ENCODE data around the gene CATSPERE. TPM values are rescaled to one million over a fixed set of nuclear protein-coding genes. Genes with fewer than 3 reads are reported as not detected.

CATSPERE gene
- total RNA-seq, 2 experiments from 2014 or later, result 0.17 TPM

DNA sequence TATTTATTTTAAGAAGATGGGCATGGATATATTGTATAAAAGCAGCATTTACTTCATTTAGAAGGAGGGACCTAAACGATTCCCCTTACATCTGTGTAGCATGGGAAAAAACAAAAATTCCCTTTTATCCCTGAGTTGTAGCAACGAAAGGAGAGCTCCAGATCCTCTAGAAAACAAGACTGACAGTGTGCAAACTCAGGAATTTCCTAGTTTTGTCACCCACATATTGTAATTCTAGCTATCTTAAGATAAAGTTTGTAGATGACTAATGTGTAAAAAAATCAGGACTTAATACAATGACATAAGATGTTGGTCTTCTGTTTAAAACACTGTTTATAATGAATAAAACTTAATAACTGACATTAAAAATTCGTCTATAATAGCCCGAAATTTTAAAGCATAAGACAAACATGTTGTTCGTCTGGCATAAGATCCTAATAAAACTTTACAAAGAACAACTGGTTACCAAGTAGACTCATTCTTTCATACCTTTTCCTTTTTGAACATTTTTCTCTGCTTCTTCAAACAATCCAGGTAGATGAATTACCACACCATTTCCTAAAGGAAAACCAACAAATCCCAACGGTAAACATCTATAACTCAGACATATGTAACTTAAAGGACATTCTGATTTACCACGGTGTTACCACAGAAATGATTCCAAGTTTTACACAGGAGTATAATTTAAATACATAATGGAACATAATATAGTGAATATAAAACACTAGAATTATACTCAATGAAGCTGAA, 24.6 kb upstream of the CATSPERE start:
- Mint-ChIP-seq H3K4me1 (ENCODE audit: low read depth) (peaks cover 47% of the 10 kb centered on the region), H3K27me3 (ENCODE audit: low read depth) (no peaks in the 10 kb centered on the region), H3K36me3 (ENCODE audit: low read depth) (peaks cover 26% of the 10 kb centered on the region), H3K4me3 (no peak overlapping the region), H3K9me3 (no peaks in the 10 kb centered on the region), H3K27ac (peak overlapping the region; percentile 87)
- no peak for DNase-seq
- intact Hi-C loops (cut with micrococcal nuclease), result no loop called here
- CTCF ChIA-PET, result interaction anchor here (0.6 kb wide), 1 partner anchor 19 kb away, joined by 3 read pairs; no protein-coding TSS in a partner anchor

DNA sequence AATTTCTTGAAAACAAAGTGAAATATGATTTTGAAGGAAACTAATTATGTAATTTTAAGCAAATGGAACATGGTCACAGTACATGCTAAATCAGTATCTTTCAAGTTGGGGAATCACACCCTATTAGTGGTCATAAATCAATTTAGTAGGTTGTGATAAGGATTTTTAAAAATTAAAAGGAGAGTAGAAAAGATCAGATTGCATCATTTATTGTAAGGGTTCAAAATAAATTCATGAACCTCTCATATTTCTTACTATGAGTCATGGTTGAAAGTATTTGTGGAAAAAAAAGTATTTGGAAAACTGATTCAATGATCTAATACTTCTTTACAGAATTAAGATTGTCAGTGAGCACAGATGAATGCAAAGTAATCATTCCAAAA, 24.0 kb upstream of the CATSPERE start:
- Mint-ChIP-seq H3K4me1 (ENCODE audit: low read depth) (peaks cover 47% of the 10 kb centered on the region), H3K36me3 (ENCODE audit: low read depth) (peaks cover 26% of the 10 kb centered on the region), H3K27ac (no peak overlapping the region), H3K4me3 (no peak overlapping the region), H3K27me3 (ENCODE audit: low read depth) (no peaks in the 10 kb centered on the region), H3K9me3 (no peaks in the 10 kb centered on the region)
- intact Hi-C loops (cut with micrococcal nuclease), result no loop called here
- DNase-seq, result no peak
- CTCF ChIA-PET, result no interaction called here

DNA sequence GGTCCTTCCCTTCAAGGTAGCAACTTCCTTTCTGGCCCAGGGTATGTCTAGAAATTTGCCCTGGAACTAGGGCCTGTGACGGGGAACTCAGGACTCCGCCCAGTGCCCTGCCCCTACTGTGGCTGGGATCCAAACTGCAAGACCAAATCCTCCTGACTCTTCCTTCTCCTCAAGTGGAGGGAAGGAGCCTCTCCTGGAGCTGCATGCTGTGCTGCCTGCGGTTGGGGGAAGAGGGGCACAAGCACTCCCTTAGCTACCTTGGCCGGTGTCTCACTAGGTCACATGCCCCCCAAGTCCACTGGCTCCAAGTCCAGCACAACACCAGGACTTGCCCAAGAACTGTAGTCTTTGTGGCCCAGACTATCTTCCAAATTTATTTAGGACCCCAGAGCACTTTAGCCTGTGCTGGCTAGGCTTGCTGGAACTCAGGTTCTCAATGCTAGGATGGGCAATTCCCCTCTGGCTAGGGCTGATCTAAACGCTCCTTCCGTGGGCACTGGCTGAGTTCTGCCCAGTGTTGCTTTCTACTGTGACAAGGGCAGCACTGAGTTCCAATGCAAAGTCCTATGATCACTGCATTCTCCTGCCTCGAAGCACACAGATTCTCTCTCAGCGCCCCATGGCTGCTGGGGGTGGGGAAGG, 21.6 kb upstream of the CATSPERE start:
- Mint-ChIP-seq H3K4me1 (ENCODE audit: low read depth) (peaks cover 56% of the 10 kb centered on the region), H3K36me3 (ENCODE audit: low read depth) (peaks cover 18% of the 10 kb centered on the region), H3K9me3 (no peaks in the 10 kb centered on the region), H3K27ac (no peak overlapping the region), H3K27me3 (ENCODE audit: low read depth) (no peaks in the 10 kb centered on the region), H3K4me3 (no peak overlapping the region)
- intact Hi-C loops (cut with micrococcal nuclease), result no loop called here
- CTCF ChIA-PET, result no interaction called here
- no peak for DNase-seq

DNA sequence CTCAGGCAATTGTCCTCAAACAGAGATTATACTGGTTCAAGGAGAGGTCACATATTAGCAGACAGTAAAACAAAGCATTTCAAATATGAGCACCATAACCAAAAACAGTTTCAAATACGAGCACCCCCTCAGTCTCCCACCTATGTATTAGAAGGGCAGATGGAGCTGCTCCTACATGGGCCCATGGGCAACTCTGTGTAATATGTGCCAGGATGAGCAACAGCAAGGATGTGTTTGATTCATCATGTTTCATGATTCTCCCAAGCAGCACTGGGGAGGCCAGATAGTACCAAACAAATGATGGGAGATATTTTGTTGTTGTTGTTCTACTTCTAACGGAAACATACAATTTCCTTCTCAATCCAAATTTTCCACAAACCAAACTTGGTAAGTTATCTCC, 18.2 kb upstream of the CATSPERE start:
- no peaks in the 10 kb centered on the region for H3K27me3 Mint-ChIP-seq (ENCODE audit: low read depth)
- DNase-seq, result no peak
- H3K27ac Mint-ChIP-seq, result no peak overlapping the region
- CTCF ChIA-PET, result interaction anchor here (0.6 kb wide), 1 partner anchor 1149 kb away, joined by 3 read pairs; no protein-coding TSS in a partner anchor
- intact Hi-C loops (cut with micrococcal nuclease), result no loop called here
- H3K4me3 Mint-ChIP-seq, result no peak overlapping the region
- peaks cover 10% of the 10 kb centered on the region for H3K36me3 Mint-ChIP-seq (ENCODE audit: low read depth)
- H3K9me3 Mint-ChIP-seq, result no peaks in the 10 kb centered on the region
- H3K4me1 Mint-ChIP-seq (ENCODE audit: low read depth), result peaks cover 58% of the 10 kb centered on the region

DNA sequence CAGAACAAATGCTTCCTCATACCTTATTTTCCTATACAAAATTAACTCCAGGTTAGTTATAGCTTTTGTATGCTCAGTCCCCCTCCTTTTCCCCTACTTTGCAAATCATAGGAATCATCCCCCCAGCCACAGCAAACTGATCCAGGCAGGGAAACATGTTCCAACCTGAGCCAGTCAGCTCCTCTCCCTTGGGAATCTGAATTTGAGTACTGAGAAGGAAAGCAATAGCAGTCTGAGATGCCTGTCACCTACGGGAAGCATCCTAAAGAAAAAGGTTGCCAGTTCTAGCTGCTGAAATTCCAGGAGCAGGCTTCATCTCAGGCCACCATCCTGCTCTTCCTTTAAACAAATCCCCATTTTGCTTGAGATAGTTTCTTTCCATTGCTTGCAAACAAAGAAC, 16.2 kb upstream of the CATSPERE start:
- Mint-ChIP-seq H3K27ac (no peak overlapping the region), H3K4me3 (no peak overlapping the region), H3K4me1 (ENCODE audit: low read depth) (peaks cover 59% of the 10 kb centered on the region), H3K9me3 (no peaks in the 10 kb centered on the region), H3K27me3 (ENCODE audit: low read depth) (no peaks in the 10 kb centered on the region), H3K36me3 (ENCODE audit: low read depth) (peaks cover 20% of the 10 kb centered on the region)
- DNase-seq, result no peak
- intact Hi-C loops (cut with micrococcal nuclease), result no loop called here
- CTCF ChIA-PET, result no interaction called here

DNA sequence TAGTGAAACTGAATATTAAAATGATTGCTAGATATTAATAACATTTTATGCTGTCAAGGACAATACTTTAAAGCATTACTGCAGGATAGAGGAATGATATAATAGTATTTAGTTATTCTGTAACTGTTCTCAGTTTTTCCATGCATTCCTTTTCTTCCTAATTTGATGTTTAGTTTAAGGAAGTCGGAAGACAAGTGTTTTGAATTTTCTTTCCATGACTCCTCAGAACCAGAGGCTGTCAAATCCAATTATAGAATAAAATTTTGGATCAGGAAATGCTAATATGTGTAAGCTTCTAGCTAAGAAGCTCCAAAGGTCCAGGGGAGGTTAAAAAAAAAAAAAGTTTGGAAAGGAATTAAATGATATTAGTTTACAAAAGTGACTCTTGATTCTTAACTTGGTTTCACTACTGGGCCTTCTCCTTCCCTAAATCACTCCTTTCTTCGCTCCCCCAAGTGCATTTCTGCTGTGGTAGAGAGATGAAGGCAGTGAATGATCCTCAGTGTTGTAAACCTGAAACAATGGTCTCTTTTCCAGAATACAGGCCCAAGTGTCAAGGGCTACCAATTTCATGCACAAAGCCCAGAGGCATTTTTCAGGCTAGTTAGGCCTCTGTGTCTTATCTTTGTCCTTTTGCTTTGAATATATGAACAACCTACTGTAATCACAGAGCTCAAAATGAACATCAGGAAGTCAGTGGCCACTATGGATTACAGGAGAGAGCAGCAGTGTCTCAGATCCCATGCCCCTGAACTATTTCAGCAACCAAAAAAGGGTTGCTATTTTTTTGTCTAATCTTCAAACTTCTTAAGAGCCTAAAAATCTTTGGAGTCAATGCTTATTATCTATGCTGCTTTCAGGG, 15.5 kb upstream of the CATSPERE start:
- H3K27ac Mint-ChIP-seq, result no peak overlapping the region
- peaks cover 25% of the 10 kb centered on the region for H3K36me3 Mint-ChIP-seq (ENCODE audit: low read depth)
- DNase-seq, result no peak
- no peaks in the 10 kb centered on the region for H3K27me3 Mint-ChIP-seq (ENCODE audit: low read depth)
- H3K4me3 Mint-ChIP-seq, result no peak overlapping the region
- intact Hi-C loops (cut with micrococcal nuclease), result no loop called here
- CTCF ChIA-PET, result no interaction called here
- H3K4me1 Mint-ChIP-seq (ENCODE audit: low read depth), result peaks cover 60% of the 10 kb centered on the region
- no peaks in the 10 kb centered on the region for H3K9me3 Mint-ChIP-seq

DNA sequence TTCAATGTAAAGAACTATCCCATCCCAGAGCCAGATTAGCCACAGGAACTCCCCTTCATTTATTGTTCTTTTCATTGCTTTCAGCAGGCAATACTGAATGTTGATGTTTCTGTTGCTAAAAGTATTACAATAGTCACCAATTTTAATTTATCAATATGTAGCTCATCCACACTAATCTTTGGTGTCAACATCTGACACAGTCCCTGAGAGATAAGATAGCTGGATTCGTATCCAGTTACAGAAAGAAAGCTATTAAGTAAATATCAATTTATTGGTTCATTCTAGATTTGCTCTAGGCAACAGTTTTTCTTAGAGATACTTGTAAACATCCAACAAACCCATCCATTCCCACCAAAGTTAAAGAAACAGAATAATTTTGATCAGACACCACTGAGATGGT, 14.0 kb upstream of the CATSPERE start:
- intact Hi-C loops (cut with micrococcal nuclease), result no loop called here
- DNase-seq, result no peak
- Mint-ChIP-seq H3K27ac (no peak overlapping the region), H3K36me3 (ENCODE audit: low read depth) (peaks cover 28% of the 10 kb centered on the region), H3K4me1 (ENCODE audit: low read depth) (peaks cover 60% of the 10 kb centered on the region), H3K4me3 (no peak overlapping the region), H3K27me3 (ENCODE audit: low read depth) (no peaks in the 10 kb centered on the region), H3K9me3 (no peaks in the 10 kb centered on the region)
- CTCF ChIA-PET, result no interaction called here

DNA sequence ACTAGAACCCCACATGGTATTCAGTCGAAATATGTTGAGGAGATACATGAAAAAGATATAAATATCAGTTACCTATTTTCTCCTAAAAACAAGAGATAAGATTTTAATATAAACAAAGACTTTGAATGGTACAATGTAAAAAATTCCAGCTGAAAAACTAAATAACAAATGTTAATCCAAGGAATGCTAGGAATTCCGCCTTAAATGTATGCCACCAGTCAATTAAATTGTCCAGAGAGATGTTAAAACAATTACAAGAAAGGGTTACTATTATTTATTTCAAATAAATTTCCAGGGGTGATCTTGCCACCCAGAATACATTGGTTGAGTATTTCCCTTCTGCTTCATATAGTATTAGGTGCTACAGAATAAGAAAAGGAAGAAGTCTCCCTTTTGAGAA, 13.5 kb upstream of the CATSPERE start:
- Mint-ChIP-seq H3K27ac (no peak overlapping the region), H3K4me3 (no peak overlapping the region), H3K36me3 (ENCODE audit: low read depth) (peaks cover 28% of the 10 kb centered on the region), H3K27me3 (ENCODE audit: low read depth) (no peaks in the 10 kb centered on the region), H3K4me1 (ENCODE audit: low read depth) (peaks cover 61% of the 10 kb centered on the region), H3K9me3 (no peaks in the 10 kb centered on the region)
- CTCF ChIA-PET, result interaction anchor here (0.8 kb wide), 1 partner anchor 131 kb away, joined by 3 read pairs; no protein-coding TSS in a partner anchor
- no peak for DNase-seq
- intact Hi-C loops (cut with micrococcal nuclease), result no loop called here

DNA sequence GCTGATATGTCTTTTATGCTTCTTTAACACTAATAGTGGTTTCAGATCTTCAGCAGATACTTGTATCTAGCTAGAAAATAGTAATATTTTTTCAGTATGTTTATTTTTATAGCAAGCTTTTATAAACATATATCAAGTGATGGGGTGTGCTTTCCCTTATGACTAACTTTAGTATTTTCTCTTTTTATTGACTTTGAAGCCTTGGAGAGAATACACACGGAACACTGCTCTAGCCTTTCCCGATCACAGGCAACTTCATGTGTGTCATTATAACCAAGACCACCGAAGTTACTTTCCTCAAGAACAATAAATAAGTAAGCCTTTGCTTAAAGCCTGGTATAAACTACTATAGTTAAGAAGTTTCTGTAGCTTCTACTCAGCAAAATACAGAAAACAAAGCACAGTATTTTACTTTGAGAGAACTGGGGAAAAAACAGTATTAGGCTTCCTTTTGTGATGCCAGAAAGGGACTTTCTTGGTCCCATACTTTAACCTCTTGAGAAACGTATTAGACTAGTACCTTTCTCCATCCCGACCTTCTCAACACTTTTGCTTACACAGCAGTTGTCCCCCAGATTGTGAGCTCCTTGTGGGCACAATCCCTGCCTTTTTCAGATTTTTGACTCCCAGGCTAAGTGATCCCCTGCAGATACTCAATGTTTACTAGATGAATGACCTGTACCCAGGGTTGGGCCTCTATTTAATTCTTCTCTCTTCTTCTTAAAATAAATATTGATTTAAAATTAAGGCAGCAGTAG, 12.6 kb upstream of the CATSPERE start:
- intact Hi-C loops (cut with micrococcal nuclease), result no loop called here
- CTCF ChIA-PET, result interaction anchor here (0.8 kb wide), 1 partner anchor 132 kb away, joined by 3 read pairs; no protein-coding TSS in a partner anchor
- DNase-seq, result no peak
- peaks cover 64% of the 10 kb centered on the region for H3K4me1 Mint-ChIP-seq (ENCODE audit: low read depth)
- no peak overlapping the region for H3K27ac Mint-ChIP-seq
- no peak overlapping the region for H3K4me3 Mint-ChIP-seq
- peaks cover 28% of the 10 kb centered on the region for H3K36me3 Mint-ChIP-seq (ENCODE audit: low read depth)
- H3K9me3 Mint-ChIP-seq, result no peaks in the 10 kb centered on the region
- no peaks in the 10 kb centered on the region for H3K27me3 Mint-ChIP-seq (ENCODE audit: low read depth)

DNA sequence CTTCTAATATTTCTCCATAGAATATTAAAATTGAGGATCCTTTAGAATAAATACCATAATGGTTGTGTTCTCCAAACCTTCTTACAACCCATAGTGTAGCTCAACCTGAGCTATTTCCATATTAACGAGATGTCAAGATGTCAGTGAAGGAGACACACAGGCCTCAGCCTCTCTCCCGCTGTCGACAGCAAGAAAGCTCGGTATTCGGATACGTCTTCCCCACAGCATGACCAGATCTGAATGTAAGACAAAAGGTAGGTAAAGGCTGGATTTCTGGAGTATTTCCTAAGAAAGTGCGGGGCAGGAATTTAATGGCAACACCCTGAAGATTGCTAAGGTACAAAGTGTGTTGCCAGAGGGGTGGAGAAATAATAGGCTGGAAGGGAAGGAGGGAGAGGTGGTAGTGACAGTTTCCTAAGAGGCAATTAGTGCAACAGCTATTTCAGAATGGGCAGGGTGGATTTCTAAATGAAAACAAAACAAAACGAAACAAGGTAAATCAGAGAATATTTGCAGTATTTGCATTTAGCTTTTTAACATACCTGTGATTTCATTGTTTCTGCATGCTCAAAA, 11.1 kb upstream of the CATSPERE start:
- intact Hi-C loops (cut with micrococcal nuclease), result loop anchor here (1.0 to 5.0 kb wide), 4 partner anchors 15 to 347 kb away; a partner anchor contains a TSS
- peak overlapping the region; percentile 99 for H3K27ac Mint-ChIP-seq
- H3K4me3 Mint-ChIP-seq, result peak overlapping the region; percentile 97
- H3K4me1 Mint-ChIP-seq (ENCODE audit: low read depth), result peaks cover 57% of the 10 kb centered on the region
- CTCF ChIA-PET, result no interaction called here
- H3K36me3 Mint-ChIP-seq (ENCODE audit: low read depth), result peaks cover 25% of the 10 kb centered on the region
- DNase-seq, result no peak
- no peaks in the 10 kb centered on the region for H3K27me3 Mint-ChIP-seq (ENCODE audit: low read depth)
- no peaks in the 10 kb centered on the region for H3K9me3 Mint-ChIP-seq

DNA sequence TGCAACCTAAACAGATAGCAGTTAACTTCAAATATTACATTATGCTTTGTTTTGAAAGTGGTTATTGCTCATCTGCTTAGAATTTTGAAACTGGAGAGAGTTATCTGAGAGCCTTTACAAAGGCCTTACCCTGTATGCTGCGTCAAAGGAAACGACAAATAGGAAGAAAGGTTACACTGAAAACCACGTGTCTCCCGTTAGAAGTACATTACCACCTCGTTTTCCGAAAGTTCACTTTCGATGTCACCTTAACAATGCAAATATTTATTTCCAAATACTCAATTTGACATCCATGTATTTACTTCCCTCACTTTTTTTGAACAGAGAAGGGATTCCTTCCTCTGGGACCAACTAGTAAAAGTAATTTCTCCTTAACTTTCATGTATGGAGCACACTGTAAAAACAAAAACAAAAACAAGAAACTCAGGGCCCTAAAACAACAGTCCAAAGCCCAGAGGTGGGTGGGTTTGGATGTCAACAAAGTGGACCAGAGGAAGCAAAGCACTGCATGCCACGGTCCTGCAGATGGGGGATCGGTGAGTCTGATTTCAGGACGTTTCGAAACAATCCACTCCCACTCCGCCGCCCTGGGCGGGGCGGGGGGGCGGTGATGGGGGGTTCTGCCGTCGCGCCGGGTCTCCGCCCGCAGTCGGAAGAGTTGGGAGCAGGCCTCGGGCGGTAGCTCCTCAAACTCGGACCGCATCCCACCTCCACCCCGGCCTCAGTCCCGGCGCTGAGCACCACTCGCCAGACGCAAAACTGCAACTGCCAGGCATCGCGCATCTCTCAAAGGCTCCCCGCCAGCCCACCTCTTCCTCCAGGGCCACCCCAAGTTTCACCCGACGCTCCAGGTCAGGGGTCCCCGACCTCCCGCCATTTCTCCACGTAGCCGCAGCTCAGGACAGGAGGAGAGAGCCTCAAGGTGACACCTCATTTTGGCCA, 10.2 kb upstream of the CATSPERE start:
- peaks cover 22% of the 10 kb centered on the region for H3K36me3 Mint-ChIP-seq (ENCODE audit: low read depth)
- no peaks in the 10 kb centered on the region for H3K9me3 Mint-ChIP-seq
- H3K4me1 Mint-ChIP-seq (ENCODE audit: low read depth), result peaks cover 48% of the 10 kb centered on the region
- H3K27me3 Mint-ChIP-seq (ENCODE audit: low read depth), result no peaks in the 10 kb centered on the region
- CTCF ChIA-PET, result no interaction called here
- peak; percentile 52 for DNase-seq
- intact Hi-C loops (cut with micrococcal nuclease), result loop anchor here (1.0 to 5.0 kb wide), 4 partner anchors 16 to 346 kb away; a partner anchor contains a TSS
- H3K27ac Mint-ChIP-seq, result peak overlapping the region; percentile 99
- H3K4me3 Mint-ChIP-seq, result peak overlapping the region; percentile 97
